NCI-H1694 (cell line): ENCODE measurements around the gene NPR1.

Experiments used
- DNase-seq: peaks from one replicate; lab custom pipeline; 2025; lab: John Stamatoyannopoulos, UW

The NPR1 gene

DNA sequence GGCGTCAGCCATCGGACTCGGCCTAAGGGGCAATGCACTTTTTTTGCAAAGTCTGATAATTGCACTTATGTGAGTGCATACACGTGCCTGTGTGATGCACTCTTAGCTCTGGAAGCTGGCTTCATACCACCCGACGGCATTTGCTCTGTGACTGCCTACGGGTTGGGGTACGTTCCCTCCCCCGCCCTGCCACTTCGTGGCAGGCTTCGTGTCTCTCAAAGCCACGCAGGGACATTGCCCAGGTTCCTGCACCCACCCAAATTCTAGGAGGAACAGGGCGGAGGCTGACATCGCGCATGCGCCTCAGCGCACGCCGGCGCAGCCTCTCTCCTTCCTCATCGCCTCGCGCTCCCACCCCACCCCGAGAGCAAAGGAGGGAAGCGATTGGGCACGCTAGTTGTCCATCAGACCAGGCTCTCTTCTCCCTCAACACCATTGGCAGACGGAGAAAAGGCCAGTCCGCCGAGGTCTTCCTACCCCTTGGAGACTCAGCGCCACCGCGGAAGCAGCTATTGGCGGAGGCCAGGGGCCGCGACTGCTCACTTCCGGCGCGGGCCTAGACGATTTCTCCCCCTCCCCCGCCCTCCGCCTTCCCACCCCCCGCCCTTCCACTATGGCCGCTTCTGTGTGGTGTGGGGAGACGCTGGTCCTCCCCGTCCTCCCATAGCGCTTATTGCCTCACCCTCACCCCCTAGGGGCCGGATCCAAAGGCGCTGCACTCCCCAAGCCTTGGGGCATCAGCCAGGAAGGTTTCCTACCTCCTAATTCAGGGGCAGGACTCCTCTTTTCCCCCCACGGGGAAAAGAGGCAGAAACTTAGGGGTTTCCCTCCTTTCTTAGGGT is 49.2 kb downstream of the NPR1 start, which contains the start of gene INTS3:
TSS of gene INTS3 (plus strand) at position 588 of the 842 bp plus-strand sequence. CDS start 585 bp downstream, outside the sequence.
- peak; percentile 100 for DNase-seq

DNA sequence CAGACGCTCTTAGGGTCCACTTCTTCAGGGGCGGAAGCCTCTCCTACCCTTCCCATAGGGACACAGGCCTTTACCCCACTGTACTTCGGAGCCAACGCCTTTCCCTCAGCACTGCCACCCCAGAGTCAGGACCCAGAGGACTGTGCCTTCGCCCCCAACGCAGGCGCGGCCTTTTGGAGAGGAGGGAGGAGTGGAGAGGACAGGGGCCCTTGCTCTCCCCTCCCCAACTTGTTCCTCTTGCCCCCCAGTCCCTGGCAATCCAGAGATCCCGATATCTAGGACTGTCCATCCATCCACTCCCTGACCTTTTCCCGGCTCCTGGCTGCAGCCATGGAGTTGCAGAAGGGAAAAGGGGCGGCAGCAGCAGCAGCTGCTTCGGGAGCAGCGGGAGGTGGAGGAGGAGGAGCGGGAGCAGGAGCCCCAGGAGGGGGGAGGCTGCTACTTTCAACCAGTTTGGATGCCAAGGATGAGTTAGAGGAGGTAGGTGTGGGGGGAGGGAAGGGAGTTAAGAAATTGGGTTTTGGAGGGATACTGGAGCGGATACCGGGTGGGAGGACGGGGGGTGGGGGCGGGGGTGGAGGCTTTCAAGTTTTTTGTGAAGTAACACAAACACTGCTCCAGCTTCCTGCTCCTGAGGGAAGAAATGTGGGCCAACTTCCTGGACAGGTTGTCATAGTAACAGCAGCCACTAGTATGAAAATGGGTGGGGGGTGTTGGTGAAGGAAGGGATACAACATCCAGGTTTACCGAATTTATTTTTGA is 50.0 kb downstream of the NPR1 start:
- no peak for DNase-seq

DNA sequence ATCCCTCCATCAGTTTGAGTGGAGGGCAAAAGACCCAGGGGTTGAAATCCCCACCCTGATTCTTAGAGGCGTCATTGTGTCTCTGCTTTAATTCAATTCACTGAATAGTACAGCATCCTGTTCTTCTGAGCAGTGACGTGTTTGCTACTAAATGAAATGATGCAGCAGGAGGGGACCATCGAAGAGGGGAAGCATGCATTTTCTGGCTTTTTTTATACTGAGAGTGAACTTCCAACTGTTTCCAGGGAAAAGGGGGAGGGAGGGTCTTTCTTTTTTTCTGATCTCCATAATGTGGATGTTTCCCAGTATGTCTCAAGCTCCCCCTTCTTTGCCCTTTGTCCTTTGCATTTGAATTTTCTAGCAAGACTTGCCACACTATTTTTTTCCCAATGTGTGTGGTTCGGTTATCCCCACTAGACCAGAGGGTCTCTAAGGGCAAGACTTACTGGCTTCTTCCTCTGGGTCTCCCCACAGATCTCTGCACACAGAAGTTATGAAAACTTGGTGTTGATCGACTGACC is 52.0 kb downstream of the NPR1 start:
- DNase-seq = no peak

DNA sequence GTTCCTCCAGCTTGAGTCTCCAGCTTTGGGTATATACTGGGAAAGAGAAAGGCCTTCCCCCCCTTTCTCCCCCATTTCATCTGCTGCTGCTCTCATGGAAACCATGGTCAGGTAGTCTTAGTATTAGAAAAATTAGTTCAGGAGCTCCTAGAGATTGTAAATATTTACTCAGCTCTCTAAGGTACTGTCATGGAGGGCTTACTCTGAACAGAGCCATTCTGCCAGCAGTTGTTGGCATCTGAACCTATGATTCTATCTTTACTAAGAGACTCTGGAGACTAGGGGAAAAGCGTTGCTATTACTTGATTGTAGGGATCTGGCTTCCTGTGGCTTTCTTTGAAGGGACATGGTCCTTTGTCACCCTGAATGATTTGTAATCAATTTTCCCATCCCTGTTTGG is 55.5 kb downstream of the NPR1 start:
- DNase-seq = no peak

DNA sequence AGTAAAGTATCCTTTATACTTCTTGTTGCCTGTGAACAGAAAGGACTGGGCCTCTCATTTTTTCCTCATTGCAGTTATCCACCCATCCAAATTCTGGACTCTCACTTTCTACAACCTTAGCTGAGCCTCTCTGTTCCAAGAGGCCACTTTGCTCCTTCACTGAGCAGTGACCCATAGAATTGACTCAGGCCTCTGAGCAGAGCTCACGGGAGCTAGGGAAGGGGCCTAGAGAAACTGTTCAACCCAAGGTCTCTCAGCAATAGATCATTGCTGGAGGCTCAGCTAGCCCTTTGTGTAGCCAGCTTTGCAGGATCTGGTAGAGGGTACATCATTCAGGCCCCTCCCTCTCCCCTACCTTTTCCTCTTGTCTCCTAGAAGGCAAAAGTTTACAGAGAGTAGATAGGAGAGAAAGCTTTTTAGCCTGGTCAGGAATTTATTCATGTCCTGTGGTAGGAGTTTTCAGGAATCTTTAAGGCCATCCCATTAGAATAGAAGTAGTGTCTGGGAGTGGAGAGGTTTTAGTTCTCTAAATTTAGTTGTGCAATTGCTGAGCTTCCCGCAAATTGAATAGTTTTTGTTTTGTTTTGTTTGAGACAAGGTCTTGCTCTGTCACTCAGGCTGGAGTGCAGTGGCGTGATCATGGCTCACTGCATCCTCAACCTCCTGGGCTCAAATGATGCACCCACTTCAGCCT is 56.1 kb downstream of the NPR1 start:
- DNase-seq = no peak

DNA sequence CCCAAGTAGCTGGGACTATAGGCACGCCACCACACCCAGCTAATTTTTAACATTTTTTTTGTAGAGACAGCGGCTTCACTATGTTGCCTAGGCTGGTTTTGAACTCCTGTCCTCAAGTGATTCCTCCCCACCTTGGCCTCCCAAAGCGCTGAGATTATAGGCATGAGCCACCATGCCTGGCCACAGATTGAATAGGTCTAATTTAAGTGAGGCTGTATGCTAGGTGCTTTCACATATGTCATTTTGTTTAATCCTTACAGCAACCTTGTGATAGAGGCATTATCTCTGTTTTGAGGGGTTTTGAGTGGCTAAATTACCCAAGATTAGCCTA is 56.6 kb downstream of the NPR1 start:
- DNase-seq = no peak

DNA sequence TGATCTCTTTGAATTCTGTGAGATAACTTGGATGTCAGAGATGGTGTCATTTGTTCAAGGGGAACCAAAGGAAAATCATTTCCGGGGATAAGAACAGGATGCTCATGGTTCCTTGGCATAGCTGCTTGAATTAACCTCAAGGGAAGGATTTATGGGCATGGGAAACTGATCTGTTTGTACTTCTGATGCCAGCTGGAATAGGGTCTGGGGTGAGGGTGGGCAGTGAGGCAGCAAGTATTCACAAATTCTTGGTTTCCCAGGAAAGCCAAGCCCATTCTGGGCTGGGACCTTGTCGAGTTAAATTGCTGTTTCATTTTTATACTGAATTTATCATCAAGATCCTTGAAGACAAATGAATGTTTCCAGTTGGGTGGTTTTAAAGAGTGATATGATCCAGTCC is 63.5 kb downstream of the NPR1 start:
- DNase-seq = no peak

DNA sequence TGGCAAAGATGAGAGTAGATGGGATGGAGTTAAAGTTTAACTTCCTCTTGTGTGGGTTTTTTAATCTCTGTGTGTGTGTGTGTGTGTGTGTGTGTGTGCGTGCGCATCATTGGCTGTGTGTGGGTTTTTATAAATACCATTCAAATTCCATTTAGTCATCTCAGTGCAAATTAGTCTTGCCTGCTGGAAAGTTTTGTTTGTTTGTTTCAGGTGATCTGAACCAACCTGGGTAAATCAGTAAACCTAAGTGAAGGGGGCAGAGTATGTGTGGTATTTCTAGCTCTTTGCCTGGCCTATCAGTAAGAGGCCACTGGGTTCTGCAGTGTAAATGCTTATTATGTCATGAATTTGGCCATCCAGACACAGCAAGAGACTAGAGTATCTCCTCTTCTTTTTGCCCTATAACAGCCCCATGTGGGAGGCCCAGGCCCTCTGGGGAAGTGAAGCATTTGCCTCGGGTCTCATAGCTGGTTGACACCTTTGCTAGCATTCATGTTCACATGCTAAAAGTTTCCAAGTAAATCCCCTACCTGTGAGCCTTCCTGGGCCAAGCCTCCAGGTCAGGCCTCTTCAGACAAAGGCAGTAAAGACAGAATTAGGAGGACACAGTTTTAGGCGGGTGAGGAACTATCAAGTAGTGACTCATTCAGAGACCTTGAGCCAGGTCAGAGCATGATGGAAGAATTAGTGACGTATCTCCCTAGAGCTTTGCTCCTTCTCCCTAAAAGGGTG is 64.1 kb downstream of the NPR1 start:
- DNase-seq = no peak
